ENCODE results near the gene ANXA6.
"Not testable (repeated sequence)": the region's sequence is repeated elsewhere in the genome, so short reads cannot be mapped to it uniquely, and the experiment has no call there.

ANXA6 gene

GRCh38 chr5:151186538-151186937, 29.0 kb upstream of the ANXA6 start:
- no peaks in the 10 kb centered on the region for H3K27me3 Mint-ChIP-seq (ENCODE audit: low read depth)
- peaks cover 27% of the 10 kb centered on the region for H3K9me3 Mint-ChIP-seq
- H3K4me1 Mint-ChIP-seq (ENCODE audit: low read depth) = peaks cover 7% of the 10 kb centered on the region
- peaks cover 63% of the 10 kb centered on the region for H3K36me3 Mint-ChIP-seq (ENCODE audit: low read depth)
- peak overlapping the region; percentile 58 for H3K27ac Mint-ChIP-seq
- DNase-seq (ENCODE audit: low spot score) = no peak
- H3K4me3 Mint-ChIP-seq = no peak overlapping the region

GRCh38 chr5:151186052-151186451, 28.5 kb upstream of the ANXA6 start:
- no peak for DNase-seq (ENCODE audit: low spot score)
- H3K27me3 Mint-ChIP-seq (ENCODE audit: low read depth) = no peaks in the 10 kb centered on the region
- H3K36me3 Mint-ChIP-seq (ENCODE audit: low read depth) = peaks cover 58% of the 10 kb centered on the region
- peaks cover 3% of the 10 kb centered on the region for H3K4me1 Mint-ChIP-seq (ENCODE audit: low read depth)
- peaks cover 22% of the 10 kb centered on the region for H3K9me3 Mint-ChIP-seq
- H3K27ac Mint-ChIP-seq = peak overlapping the region; percentile 42
- H3K4me3 Mint-ChIP-seq = no peak overlapping the region

GRCh38 chr5:151184316-151185042, 26.9 kb upstream of the ANXA6 start:
- peaks cover 9% of the 10 kb centered on the region for H3K9me3 Mint-ChIP-seq
- H3K4me3 Mint-ChIP-seq = no peak overlapping the region
- H3K27me3 Mint-ChIP-seq (ENCODE audit: low read depth) = no peaks in the 10 kb centered on the region
- no peak overlapping the region for H3K27ac Mint-ChIP-seq
- DNase-seq (ENCODE audit: low spot score) = no peak
- H3K4me1 Mint-ChIP-seq (ENCODE audit: low read depth) = peaks cover 2% of the 10 kb centered on the region
- H3K36me3 Mint-ChIP-seq (ENCODE audit: low read depth) = peaks cover 44% of the 10 kb centered on the region

- no peak overlapping the region for H3K4me3 Mint-ChIP-seq
- H3K27ac Mint-ChIP-seq = no peak overlapping the region
- peaks cover under 1% of the 10 kb centered on the region for H3K9me3 Mint-ChIP-seq
- no peak for DNase-seq (ENCODE audit: low spot score)
- H3K36me3 Mint-ChIP-seq (ENCODE audit: low read depth) = peaks cover 42% of the 10 kb centered on the region
- no peaks in the 10 kb centered on the region for H3K27me3 Mint-ChIP-seq (ENCODE audit: low read depth)
- H3K4me1 Mint-ChIP-seq (ENCODE audit: low read depth) = peaks cover 2% of the 10 kb centered on the region
These were observed 26.1 kb upstream of the ANXA6 start for GRCh38 chr5:151183456-151184245.

- Mint-ChIP-seq H3K27me3 (ENCODE audit: low read depth) (no peaks in the 10 kb centered on the region), H3K27ac (no peak overlapping the region), H3K4me3 (no peak overlapping the region), H3K36me3 (ENCODE audit: low read depth) (peaks cover 43% of the 10 kb centered on the region), H3K9me3 (no peaks in the 10 kb centered on the region), H3K4me1 (ENCODE audit: low read depth) (peaks cover 2% of the 10 kb centered on the region)
- no peak for DNase-seq (ENCODE audit: low spot score)
These were observed 25.4 kb upstream of the ANXA6 start for GRCh38 chr5:151182976-151183375.

DNA sequence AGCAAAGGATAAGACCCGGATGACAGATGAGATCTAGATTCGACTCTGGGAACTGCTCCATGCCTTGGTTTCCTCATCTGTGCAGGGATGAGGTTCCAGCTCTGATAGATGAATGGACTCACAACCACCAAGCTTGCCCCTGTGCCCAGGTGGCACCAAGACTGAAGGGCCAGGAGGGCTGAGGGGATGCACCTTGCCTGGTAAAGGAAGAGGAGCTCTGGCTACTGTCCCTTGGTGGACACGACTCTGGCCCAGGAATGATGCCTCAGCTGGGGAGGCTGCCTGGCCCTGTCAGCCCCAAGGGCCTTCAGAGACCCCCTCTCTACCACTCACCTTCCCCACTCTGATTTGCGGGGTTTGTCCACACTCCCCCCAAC, 24.9 kb upstream of the ANXA6 start:
- H3K36me3 Mint-ChIP-seq (ENCODE audit: low read depth) = peaks cover 41% of the 10 kb centered on the region
- H3K27me3 Mint-ChIP-seq (ENCODE audit: low read depth) = no peaks in the 10 kb centered on the region
- H3K4me3 Mint-ChIP-seq = no peak overlapping the region
- no peak for DNase-seq (ENCODE audit: low spot score)
- H3K27ac Mint-ChIP-seq = peak overlapping the region; percentile 26
- peaks cover 2% of the 10 kb centered on the region for H3K4me1 Mint-ChIP-seq (ENCODE audit: low read depth)
- no peaks in the 10 kb centered on the region for H3K9me3 Mint-ChIP-seq

DNA sequence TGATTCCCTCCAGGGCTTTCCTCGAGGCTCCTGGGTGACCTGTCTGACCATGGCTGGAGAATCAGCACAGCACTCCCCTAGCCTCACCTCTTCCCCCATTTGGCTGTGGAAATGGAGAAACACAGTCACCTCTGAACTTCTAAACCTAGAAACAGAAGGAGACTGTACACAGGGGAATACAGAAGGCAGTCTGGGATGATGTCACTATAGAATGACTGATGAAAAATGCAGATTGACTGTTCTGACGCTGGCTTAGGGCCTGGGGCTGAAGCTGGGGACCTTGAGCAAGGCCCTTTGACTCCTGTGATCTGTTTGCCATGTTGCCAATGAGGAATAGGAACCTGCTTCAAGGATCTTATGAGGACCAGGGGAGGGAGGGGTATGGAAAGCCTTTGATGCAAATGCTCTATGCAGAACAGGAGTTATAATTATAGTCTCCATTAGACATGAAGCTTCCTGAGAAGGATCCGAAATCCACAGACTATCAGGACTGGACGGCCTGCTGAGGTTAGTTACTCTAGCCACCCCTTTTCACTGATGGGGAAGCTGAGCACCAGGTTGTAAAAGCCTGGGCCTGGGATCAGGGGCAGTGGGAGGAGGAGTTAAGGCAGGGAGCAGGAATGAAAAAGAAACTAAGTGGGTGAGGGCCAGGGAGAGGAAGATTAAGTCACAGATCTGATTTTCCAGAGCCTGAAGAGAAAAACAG, 24.4 kb upstream of the ANXA6 start:
- Mint-ChIP-seq H3K27ac (peak overlapping the region; percentile 26), H3K27me3 (ENCODE audit: low read depth) (no peaks in the 10 kb centered on the region), H3K4me3 (no peak overlapping the region), H3K4me1 (ENCODE audit: low read depth) (peaks cover 2% of the 10 kb centered on the region), H3K9me3 (no peaks in the 10 kb centered on the region), H3K36me3 (ENCODE audit: low read depth) (peaks cover 35% of the 10 kb centered on the region)
- DNase-seq (ENCODE audit: low spot score) = no peak

DNA sequence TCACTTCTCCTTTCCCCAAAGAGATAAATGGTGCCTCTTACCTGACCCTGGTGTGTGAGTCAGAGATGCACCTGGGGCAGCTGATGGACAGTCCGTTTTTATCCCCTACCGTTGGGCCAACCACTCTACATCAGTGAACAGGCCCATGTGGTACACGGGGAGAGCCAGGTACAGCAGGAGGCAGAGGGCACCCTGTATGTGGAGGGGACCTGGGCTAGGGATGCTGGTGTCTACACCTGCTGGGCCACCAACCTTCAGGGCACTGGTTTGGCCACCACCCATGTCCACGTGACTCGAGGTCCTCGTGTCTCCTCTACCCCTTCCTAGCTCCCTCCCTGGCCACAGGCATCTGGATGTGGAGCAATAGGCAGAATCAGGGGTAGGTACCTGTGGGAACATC, 22.7 kb upstream of the ANXA6 start:
- no peak for DNase-seq (ENCODE audit: low spot score)
- H3K4me3 Mint-ChIP-seq = no peak overlapping the region
- H3K27me3 Mint-ChIP-seq (ENCODE audit: low read depth) = no peaks in the 10 kb centered on the region
- peaks cover 2% of the 10 kb centered on the region for H3K4me1 Mint-ChIP-seq (ENCODE audit: low read depth)
- no peaks in the 10 kb centered on the region for H3K9me3 Mint-ChIP-seq
- no peak overlapping the region for H3K27ac Mint-ChIP-seq
- peaks cover 25% of the 10 kb centered on the region for H3K36me3 Mint-ChIP-seq (ENCODE audit: low read depth)

DNA sequence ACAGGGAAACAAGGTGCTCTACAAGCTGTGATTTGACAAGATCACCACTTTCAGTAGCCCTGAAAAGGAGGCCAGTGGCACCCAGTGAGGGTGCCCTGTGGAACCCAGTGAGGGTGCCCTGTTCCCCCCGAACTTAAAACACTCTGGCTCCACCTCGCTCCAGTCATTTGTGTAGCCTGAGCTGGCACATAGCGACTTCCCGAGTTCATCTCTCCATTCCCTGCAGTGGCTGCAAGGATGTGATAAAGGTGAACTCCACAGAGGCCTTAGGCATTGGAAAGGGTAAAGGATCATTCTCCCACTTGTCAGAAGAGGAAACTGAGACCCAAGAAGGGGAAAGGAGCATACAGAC, 21.9 kb upstream of the ANXA6 start:
- Mint-ChIP-seq H3K4me1 (ENCODE audit: low read depth) (peaks cover 2% of the 10 kb centered on the region), H3K36me3 (ENCODE audit: low read depth) (peaks cover 24% of the 10 kb centered on the region), H3K4me3 (no peak overlapping the region), H3K27ac (no peak overlapping the region), H3K9me3 (no peaks in the 10 kb centered on the region), H3K27me3 (ENCODE audit: low read depth) (no peaks in the 10 kb centered on the region)
- DNase-seq (ENCODE audit: low spot score) = no peak

- Mint-ChIP-seq H3K27me3 (ENCODE audit: low read depth) (no peaks in the 10 kb centered on the region), H3K36me3 (ENCODE audit: low read depth) (peaks cover 22% of the 10 kb centered on the region), H3K27ac (no peak overlapping the region), H3K4me3 (no peak overlapping the region), H3K9me3 (no peaks in the 10 kb centered on the region), H3K4me1 (ENCODE audit: low read depth) (peaks cover 2% of the 10 kb centered on the region)
- DNase-seq (ENCODE audit: low spot score) = no peak
These were observed 21.4 kb upstream of the ANXA6 start for GRCh38 chr5:151178777-151179488.

- no peaks in the 10 kb centered on the region for H3K27me3 Mint-ChIP-seq (ENCODE audit: low read depth)
- no peaks in the 10 kb centered on the region for H3K9me3 Mint-ChIP-seq
- no peak for DNase-seq (ENCODE audit: low spot score)
- peaks cover 19% of the 10 kb centered on the region for H3K36me3 Mint-ChIP-seq (ENCODE audit: low read depth)
- H3K4me3 Mint-ChIP-seq = no peak overlapping the region
- no peak overlapping the region for H3K27ac Mint-ChIP-seq
- no peaks in the 10 kb centered on the region for H3K4me1 Mint-ChIP-seq (ENCODE audit: low read depth)
These were observed 20.8 kb upstream of the ANXA6 start for GRCh38 chr5:151178372-151178771.

DNA sequence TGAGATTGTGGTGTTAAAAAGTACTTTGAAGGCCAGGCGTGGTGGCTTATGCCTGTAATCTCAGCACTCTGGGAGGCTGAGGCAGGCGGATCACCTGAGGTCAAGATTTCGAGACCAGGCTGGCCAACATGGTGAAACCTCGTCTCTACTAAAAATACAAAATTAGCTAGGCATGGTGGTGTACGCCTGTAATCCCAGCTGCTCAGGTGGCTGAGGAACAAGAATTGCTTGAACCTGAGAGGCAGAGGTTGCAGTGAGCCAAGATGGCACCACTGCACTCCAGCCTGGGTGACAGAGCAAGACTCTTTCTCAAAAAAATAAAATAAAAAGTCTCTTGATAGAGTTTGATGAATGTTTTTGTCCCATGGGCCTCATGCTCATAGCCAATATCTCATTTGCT, 18.7 kb upstream of the ANXA6 start:
- peaks cover 15% of the 10 kb centered on the region for H3K36me3 Mint-ChIP-seq (ENCODE audit: low read depth)
- H3K27me3 Mint-ChIP-seq (ENCODE audit: low read depth); H3K27ac Mint-ChIP-seq; H3K4me3 Mint-ChIP-seq; H3K4me1 Mint-ChIP-seq (ENCODE audit: low read depth); DNase-seq (ENCODE audit: low spot score); H3K9me3 Mint-ChIP-seq: not testable (repeated sequence)

GRCh38 chr5:151174612-151175101, 17.1 kb upstream of the ANXA6 start:
- Mint-ChIP-seq H3K9me3 (no peaks in the 10 kb centered on the region), H3K4me1 (ENCODE audit: low read depth) (peaks cover 10% of the 10 kb centered on the region), H3K4me3 (no peak overlapping the region), H3K27ac (no peak overlapping the region), H3K27me3 (ENCODE audit: low read depth) (no peaks in the 10 kb centered on the region), H3K36me3 (ENCODE audit: low read depth) (peaks cover 15% of the 10 kb centered on the region)
- DNase-seq (ENCODE audit: low spot score) = no peak

All from T-helper 2 cell treated with Interferon-gamma antibody and Interleukin-4, amounts not matched to agents 5 μg/mL and 100 μg/mL, for 36 hours (primary cell).